Endothelial cell of umbilical vein (primary cell): Measurements from ENCODE around the gene HOXA11.

Experiments
- EZH2 ChIP-seq: IDR thresholded peaks from 2 replicates; pipeline ENCODE4 v1.6.1; 2012; ENCODE audit warnings: borderline replicate concordance, low read depth, mild to moderate bottlenecking, moderate library complexity, low read length, inconsistent platforms; ENCODE audit not compliant: severe bottlenecking
- GATA2 ChIP-seq: IDR thresholded peaks from 2 replicates; pipeline ENCODE4 v1.7.0; 2011; ENCODE audit warnings: low read depth, mild to moderate bottlenecking, moderate library complexity, mixed read lengths, low read length; ENCODE audit not compliant: insufficient read length, insufficient read depth
- JUN ChIP-seq: IDR thresholded peaks from 2 replicates; pipeline ENCODE4 v1.6.1; 2011; ENCODE audit warnings: borderline replicate concordance, low read depth; ENCODE audit not compliant: insufficient read length, insufficient read depth
- POLR2A ChIP-seq: IDR thresholded peaks from 2 replicates; pipeline ENCODE4 v1.6.1; 2012; ENCODE audit warnings: low read depth, mild to moderate bottlenecking, control low read depth, low read length
- POLR2AphosphoS5 ChIP-seq: IDR thresholded peaks from 2 replicates; pipeline ENCODE4 v1.6.1; 2012; ENCODE audit warnings: low read depth, mild to moderate bottlenecking, control low read depth, low read length, moderate library complexity; ENCODE audit not compliant: insufficient read depth
- TF ChIP-seq, protein P1 (sequence below), 2 donors: IDR thresholded peaks; 1 replicate in 1 of 2; 2 replicates in 1 of 2; pipeline ENCODE4 v1.5.1; 2011; ENCODE audit warnings: low read length in 2 of 2, mild to moderate bottlenecking in 2 of 2, moderate library complexity in 2 of 2, control low read depth in 1 of 2, inconsistent platforms in 1 of 2, low read depth in 1 of 2; ENCODE audit not compliant: insufficient read depth in 1 of 2; ENCODE audit errors: extremely low read depth in 1 of 2
- TF ChIP-seq, protein P2 (sequence below): IDR thresholded peaks from 2 replicates; pipeline ENCODE4 v1.6.1; 2011; ENCODE audit not compliant: insufficient read depth, insufficient read length

DNA sequence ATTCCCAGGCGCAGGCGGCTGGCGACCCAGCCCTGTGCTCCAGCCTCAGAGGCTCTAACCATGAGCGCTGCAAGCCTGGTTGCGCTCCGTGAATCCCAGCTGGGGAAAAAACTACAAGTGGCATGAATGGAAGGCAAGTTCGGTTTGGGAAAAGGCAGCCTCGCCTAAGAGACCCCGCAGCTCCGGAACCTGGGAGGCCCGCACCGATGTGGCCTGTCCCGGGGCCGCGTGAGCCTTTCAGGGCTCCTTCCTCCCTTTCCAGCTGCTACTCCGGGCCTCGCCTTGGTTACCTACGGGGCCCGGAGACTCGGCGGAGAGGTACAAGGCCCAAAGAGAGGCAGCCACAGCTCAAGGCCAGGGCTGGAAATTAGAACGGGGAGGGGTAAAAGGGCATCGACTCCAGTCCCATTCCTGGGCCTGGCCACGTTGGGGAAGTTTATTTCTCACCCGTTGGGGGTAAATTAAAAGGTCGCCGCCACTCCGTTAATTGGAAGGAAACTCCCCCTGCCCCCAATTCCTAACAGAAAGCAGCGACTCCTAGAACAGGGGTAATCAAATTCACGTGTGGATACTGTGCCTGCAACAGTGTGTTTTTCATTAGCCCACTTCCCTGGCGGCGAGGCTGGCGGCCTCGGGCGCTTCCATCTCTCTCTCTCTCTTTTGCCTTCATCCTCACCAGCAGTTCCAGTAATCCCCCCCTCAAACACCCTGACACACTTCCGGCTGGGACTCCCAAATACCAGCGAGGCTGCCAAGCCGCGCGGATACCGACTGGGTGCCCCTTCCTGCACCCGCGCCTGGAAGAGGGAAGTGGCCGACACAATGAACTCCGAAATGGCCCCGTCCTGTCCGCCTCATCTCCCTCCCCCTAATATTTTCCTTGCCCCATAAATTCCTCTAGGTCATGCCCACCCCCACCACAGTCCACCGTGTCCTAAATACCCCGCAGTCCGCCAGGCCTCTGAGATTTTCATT is 18.2 kb downstream of the HOXA11 start:
- TF ChIP-seq, protein P1, sequence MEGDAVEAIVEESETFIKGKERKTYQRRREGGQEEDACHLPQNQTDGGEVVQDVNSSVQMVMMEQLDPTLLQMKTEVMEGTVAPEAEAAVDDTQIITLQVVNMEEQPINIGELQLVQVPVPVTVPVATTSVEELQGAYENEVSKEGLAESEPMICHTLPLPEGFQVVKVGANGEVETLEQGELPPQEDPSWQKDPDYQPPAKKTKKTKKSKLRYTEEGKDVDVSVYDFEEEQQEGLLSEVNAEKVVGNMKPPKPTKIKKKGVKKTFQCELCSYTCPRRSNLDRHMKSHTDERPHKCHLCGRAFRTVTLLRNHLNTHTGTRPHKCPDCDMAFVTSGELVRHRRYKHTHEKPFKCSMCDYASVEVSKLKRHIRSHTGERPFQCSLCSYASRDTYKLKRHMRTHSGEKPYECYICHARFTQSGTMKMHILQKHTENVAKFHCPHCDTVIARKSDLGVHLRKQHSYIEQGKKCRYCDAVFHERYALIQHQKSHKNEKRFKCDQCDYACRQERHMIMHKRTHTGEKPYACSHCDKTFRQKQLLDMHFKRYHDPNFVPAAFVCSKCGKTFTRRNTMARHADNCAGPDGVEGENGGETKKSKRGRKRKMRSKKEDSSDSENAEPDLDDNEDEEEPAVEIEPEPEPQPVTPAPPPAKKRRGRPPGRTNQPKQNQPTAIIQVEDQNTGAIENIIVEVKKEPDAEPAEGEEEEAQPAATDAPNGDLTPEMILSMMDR (IDR thresholded peaks at IDR 0.05; ENCODE audit: extremely low read depth in 1 of 2, insufficient read depth in 1 of 2, low read depth in 1 of 2, low read length in 2 of 2) = no peak
- TF ChIP-seq POLR2A = no peak
- no peak for TF ChIP-seq EZH2
- no peak for TF ChIP-seq GATA2
- peak; percentile 47 for TF ChIP-seq POLR2AphosphoS5
- TF ChIP-seq JUN = no peak
- TF ChIP-seq, protein P2, sequence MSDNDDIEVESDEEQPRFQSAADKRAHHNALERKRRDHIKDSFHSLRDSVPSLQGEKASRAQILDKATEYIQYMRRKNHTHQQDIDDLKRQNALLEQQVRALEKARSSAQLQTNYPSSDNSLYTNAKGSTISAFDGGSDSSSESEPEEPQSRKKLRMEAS = no peak
